HepG2 (cell line): ENCODE data around the gene CREBZF. TPM values are rescaled to one million over a fixed set of nuclear protein-coding genes. Genes with fewer than 3 reads are reported as not detected.

ENCODE experiments used
- EED ChIP-seq: sonication (generic); formaldehyde crosslinking; IDR thresholded peaks from 2 replicates; pipeline ENCODE4 v1.5.0; 2020; ENCODE audit warnings: mild to moderate bottlenecking, missing genetic modification reagents
- ELF3 ChIP-seq: IDR thresholded peaks from 2 replicates; pipeline ENCODE4 v1.6.1; 2016; ENCODE audit warnings: missing genetic modification reagents, missing compliant biosample characterization
- FLYWCH1 ChIP-seq: sonication (generic); formaldehyde crosslinking; IDR thresholded peaks from 2 replicates; pipeline ENCODE4 v1.8.1; 2023; ENCODE audit warnings: mild to moderate bottlenecking, missing genetic modification reagents
- FOSL1 ChIP-seq: sonication (generic); formaldehyde crosslinking; IDR thresholded peaks from 2 replicates; pipeline ENCODE4 v1.9.0; 2021; ENCODE audit warnings: missing genetic modification reagents, borderline replicate concordance
- HOXA5 ChIP-seq: sonication (generic); formaldehyde crosslinking; IDR thresholded peaks from 2 replicates; pipeline ENCODE4 v1.4.0; 2020; ENCODE audit warnings: missing genetic modification reagents
- KLF15 ChIP-seq: sonication (generic); formaldehyde crosslinking; IDR thresholded peaks from 2 replicates; pipeline ENCODE4 v1.8.1; 2023; ENCODE audit warnings: borderline replicate concordance, mild to moderate bottlenecking, inconsistent platforms, missing genetic modification reagents, mixed read lengths
- KLF9 ChIP-seq: IDR thresholded peaks from 2 replicates; pipeline ENCODE4 v1.6.1; 2016; ENCODE audit warnings: low read depth
- MATR3 ChIP-seq: sonication (generic); formaldehyde crosslinking; IDR thresholded peaks from 2 replicates; pipeline ENCODE4 v1.4.0; 2020; ENCODE audit warnings: missing genetic modification reagents
- MED13 ChIP-seq: sonication (generic); formaldehyde crosslinking; IDR thresholded peaks from 2 replicates; pipeline ENCODE4 v1.5.0; 2020; ENCODE audit warnings: missing genetic modification reagents
- NR2C2 ChIP-seq: sonication (generic); formaldehyde crosslinking; IDR thresholded peaks from 2 replicates; pipeline ENCODE4 v1.4.0; 2020; ENCODE audit warnings: missing genetic modification reagents, mild to moderate bottlenecking, moderate library complexity, borderline replicate concordance
- POLR2G ChIP-seq: fragments of 200-400 bp; formaldehyde crosslinking; IDR thresholded peaks from 2 replicates; pipeline ENCODE4 v1.6.1; 2018; ENCODE audit warnings: mild to moderate bottlenecking, low read depth, low read length, moderate library complexity
- SMARCE1 ChIP-seq: fragments of 450-650 bp; IDR thresholded peaks from 2 replicates; pipeline ENCODE4 v1.6.1; 2017; ENCODE audit warnings: borderline replicate concordance
- SNAI1 ChIP-seq: sonication (generic); formaldehyde crosslinking; IDR thresholded peaks from 2 replicates; pipeline ENCODE4 v1.5.0; 2020; ENCODE audit warnings: mild to moderate bottlenecking, missing genetic modification reagents, borderline replicate concordance
- TAF1 ChIP-seq: sonication (generic); formaldehyde crosslinking; IDR thresholded peaks from 2 replicates; pipeline ENCODE4 v1.4.0; 2020; ENCODE audit warnings: missing genetic modification reagents
- TAF15 ChIP-seq: fragments of 200-400 bp; formaldehyde crosslinking; IDR thresholded peaks from one replicate; pipeline ENCODE4 v1.6.1; 2018; ENCODE audit warnings: mild to moderate bottlenecking, low read depth, low read length; ENCODE audit not compliant: poor library complexity, severe bottlenecking
- ZFYVE20 ChIP-seq: sonication (generic); formaldehyde crosslinking; IDR thresholded peaks from 2 replicates; pipeline ENCODE4 v1.8.0; 2023; ENCODE audit warnings: low read depth, mild to moderate bottlenecking, moderate library complexity, missing genetic modification reagents, borderline replicate concordance
- ZNF207 ChIP-seq: fragments of 450-650 bp; IDR thresholded peaks from 2 replicates; pipeline ENCODE4 v1.6.1; 2016; ENCODE audit warnings: antibody characterized with exemption, borderline replicate concordance
- ZNF3 ChIP-seq: IDR thresholded peaks from 2 replicates; pipeline ENCODE4 v1.7.0; 2017; ENCODE audit warnings: inconsistent platforms
- polyA plus RNA-seq, 8 experiments: library from polyadenylated mRNA; depleted of rRNA in 3 of 8; stranded (reverse) in 7 of 8; unstranded in 1 of 8; fragments of >200 nt; fragmentation: Illumina TruSeq in 4 of 8; extraction: Trizol in 4 of 8; gene quantifications; 2 replicates each; pipeline versions ENCODE4 v1.2.1 to v1.2.3, GENCODE V29; 2011 to 2016; ENCODE audit warnings: low read depth in 4 of 8, missing spikeins in 1 of 8, mixed read lengths in 1 of 8; ENCODE audit not compliant: insufficient read depth in 1 of 8
- total RNA-seq, 5 experiments: library from RNA; depleted of rRNA; stranded (reverse); fragments of >200 nt; fragmentation: Illumina TruSeq; extraction: Trizol; gene quantifications; 2 replicates each; pipeline ENCODE4 v1.2.3, GENCODE V29; 2016; ENCODE audit warnings: low read depth in 1 of 5
- TF ChIP-seq, protein P1 (sequence below): sonication (generic); formaldehyde crosslinking; IDR thresholded peaks from 2 replicates; pipeline ENCODE4 v1.9.0; 2021; ENCODE audit warnings: missing genetic modification reagents, mild to moderate bottlenecking, borderline replicate concordance
- TF ChIP-seq, protein P2 (sequence below): sonication (generic); formaldehyde crosslinking; IDR thresholded peaks from 2 replicates; pipeline ENCODE4 v1.8.0; 2022; ENCODE audit warnings: mild to moderate bottlenecking, missing genetic modification reagents; ENCODE audit not compliant: insufficient replicate concordance
- TF ChIP-seq, protein P3 (sequence below): sonication (generic); formaldehyde crosslinking; IDR thresholded peaks from 2 replicates; pipeline ENCODE4 v1.4.0; 2020; ENCODE audit warnings: missing genetic modification reagents, low read depth, mild to moderate bottlenecking, borderline replicate concordance
- TF ChIP-seq, protein P4 (sequence below): sonication (generic); formaldehyde crosslinking; IDR thresholded peaks from 2 replicates; pipeline ENCODE4 v1.4.0; 2020; ENCODE audit warnings: missing genetic modification reagents, borderline replicate concordance

CREBZF gene
- total and polyA plus RNA-seq, 2 of the 13 experiments (the other 11 are each of a cell fraction or from before 2014, with no cell fraction given): 30.6 to 43.1 TPM

DNA sequence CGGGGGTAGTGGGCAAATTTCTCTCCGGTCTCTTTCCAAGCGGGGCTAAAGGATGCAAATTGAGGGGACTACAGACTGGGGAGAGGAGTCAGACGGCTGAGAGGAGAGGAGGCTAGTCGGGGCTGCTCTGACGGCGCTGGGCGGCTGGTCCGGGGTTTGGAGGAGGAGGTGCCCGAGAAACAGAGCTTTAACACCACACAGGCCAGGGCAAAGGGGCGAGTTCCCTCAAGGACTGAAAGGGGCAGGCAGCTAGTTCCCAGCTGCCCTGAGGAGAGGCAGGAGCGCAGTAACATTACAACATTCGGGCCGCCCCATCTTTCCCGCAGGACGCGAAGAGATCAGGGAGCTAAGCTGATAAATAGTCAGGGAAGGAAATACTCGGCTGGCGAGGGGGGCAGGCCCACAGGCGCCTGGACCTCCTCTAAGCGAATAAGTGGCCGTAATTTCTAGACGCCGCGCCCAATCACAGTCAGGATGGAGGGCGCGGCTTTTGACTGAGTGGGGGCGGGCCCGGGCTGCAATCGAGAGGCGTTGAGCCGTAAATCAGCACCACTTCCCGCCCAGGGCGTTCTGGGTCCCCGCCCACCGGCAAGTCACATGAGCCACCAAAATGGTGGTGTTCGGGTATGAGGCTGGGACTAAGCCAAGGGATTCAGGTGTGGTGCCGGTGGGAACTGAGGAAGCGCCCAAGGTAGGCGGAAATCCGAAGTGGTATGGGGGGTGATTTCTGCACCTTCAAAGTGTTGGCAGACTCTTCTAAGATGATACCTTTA, 36.7 kb downstream of the CREBZF start, which contains the start of gene TMEM126B (continued):
- TF ChIP-seq, protein P1, sequence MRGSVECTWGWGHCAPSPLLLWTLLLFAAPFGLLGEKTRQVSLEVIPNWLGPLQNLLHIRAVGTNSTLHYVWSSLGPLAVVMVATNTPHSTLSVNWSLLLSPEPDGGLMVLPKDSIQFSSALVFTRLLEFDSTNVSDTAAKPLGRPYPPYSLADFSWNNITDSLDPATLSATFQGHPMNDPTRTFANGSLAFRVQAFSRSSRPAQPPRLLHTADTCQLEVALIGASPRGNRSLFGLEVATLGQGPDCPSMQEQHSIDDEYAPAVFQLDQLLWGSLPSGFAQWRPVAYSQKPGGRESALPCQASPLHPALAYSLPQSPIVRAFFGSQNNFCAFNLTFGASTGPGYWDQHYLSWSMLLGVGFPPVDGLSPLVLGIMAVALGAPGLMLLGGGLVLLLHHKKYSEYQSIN (CRISPR knock-in tag): no peak
- TF ChIP-seq, protein P2, sequence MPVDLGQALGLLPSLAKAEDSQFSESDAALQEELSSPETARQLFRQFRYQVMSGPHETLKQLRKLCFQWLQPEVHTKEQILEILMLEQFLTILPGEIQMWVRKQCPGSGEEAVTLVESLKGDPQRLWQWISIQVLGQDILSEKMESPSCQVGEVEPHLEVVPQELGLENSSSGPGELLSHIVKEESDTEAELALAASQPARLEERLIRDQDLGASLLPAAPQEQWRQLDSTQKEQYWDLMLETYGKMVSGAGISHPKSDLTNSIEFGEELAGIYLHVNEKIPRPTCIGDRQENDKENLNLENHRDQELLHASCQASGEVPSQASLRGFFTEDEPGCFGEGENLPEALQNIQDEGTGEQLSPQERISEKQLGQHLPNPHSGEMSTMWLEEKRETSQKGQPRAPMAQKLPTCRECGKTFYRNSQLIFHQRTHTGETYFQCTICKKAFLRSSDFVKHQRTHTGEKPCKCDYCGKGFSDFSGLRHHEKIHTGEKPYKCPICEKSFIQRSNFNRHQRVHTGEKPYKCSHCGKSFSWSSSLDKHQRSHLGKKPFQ (CRISPR knock-in tag): peak; percentile 15
- no peak for TF ChIP-seq ZNF3 (CRISPR knock-in tag)
- TF ChIP-seq NR2C2: peak; percentile 28; the same call in 1 of the 2 replicates
- peak; percentile 63; the same call in 1 of the 2 replicates for TF ChIP-seq ELF3 (CRISPR knock-in tag)
- no peak for TF ChIP-seq MATR3 (CRISPR knock-in tag)
- no peak for TF ChIP-seq SMARCE1
- no peak for TF ChIP-seq FOSL1 (CRISPR knock-in tag)
- TF ChIP-seq MED13 (CRISPR knock-in tag): no peak
- TF ChIP-seq FLYWCH1 (CRISPR knock-in tag): no peak
- 0 out of 2 replicates have a peak, but pooled peaks have one; percentile 32 for TF ChIP-seq KLF15 (CRISPR knock-in tag)
- TF ChIP-seq ZNF207: no peak
- TF ChIP-seq EED: no peak
- TF ChIP-seq, protein P3, sequence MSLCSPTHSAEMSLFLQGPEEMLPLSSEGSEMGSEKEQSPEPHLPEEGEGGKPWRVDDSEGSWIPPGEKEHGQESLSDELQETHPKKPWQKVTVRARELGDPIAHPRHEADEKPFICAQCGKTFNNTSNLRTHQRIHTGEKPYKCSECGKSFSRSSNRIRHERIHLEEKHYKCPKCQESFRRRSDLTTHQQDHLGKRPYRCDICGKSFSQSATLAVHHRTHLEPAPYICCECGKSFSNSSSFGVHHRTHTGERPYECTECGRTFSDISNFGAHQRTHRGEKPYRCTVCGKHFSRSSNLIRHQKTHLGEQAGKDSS (CRISPR knock-in tag): peak; percentile 44; the same call in 1 of the 2 replicates
- no peak for TF ChIP-seq SNAI1 (CRISPR knock-in tag)
- TF ChIP-seq TAF15: no peak
- TF ChIP-seq ZFYVE20 (CRISPR knock-in tag): no peak
- TF ChIP-seq KLF9: no peak
- no peak for TF ChIP-seq HOXA5
- TF ChIP-seq POLR2G: peak; percentile 85
- TF ChIP-seq, protein P4, sequence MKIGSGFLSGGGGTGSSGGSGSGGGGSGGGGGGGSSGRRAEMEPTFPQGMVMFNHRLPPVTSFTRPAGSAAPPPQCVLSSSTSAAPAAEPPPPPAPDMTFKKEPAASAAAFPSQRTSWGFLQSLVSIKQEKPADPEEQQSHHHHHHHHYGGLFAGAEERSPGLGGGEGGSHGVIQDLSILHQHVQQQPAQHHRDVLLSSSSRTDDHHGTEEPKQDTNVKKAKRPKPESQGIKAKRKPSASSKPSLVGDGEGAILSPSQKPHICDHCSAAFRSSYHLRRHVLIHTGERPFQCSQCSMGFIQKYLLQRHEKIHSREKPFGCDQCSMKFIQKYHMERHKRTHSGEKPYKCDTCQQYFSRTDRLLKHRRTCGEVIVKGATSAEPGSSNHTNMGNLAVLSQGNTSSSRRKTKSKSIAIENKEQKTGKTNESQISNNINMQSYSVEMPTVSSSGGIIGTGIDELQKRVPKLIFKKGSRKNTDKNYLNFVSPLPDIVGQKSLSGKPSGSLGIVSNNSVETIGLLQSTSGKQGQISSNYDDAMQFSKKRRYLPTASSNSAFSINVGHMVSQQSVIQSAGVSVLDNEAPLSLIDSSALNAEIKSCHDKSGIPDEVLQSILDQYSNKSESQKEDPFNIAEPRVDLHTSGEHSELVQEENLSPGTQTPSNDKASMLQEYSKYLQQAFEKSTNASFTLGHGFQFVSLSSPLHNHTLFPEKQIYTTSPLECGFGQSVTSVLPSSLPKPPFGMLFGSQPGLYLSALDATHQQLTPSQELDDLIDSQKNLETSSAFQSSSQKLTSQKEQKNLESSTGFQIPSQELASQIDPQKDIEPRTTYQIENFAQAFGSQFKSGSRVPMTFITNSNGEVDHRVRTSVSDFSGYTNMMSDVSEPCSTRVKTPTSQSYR (CRISPR knock-in tag): peak; percentile 22; the same call in 1 of the 2 replicates
- peak; percentile 76; the same call in 1 of the 2 replicates for TF ChIP-seq TAF1
